ENCODE measurements around the gene NHLRC1.

NHLRC1 gene

GRCh38 chr6:18117136-18117535, 5.3 kb downstream of the NHLRC1 start:
- H3K4me3 ChIP-seq (ENCODE audit: low read depth, low read length): no peak overlapping the region

GRCh38 chr6:18115356-18115755, 7.1 kb downstream of the NHLRC1 start:
- TF ChIP-seq, protein P1, sequence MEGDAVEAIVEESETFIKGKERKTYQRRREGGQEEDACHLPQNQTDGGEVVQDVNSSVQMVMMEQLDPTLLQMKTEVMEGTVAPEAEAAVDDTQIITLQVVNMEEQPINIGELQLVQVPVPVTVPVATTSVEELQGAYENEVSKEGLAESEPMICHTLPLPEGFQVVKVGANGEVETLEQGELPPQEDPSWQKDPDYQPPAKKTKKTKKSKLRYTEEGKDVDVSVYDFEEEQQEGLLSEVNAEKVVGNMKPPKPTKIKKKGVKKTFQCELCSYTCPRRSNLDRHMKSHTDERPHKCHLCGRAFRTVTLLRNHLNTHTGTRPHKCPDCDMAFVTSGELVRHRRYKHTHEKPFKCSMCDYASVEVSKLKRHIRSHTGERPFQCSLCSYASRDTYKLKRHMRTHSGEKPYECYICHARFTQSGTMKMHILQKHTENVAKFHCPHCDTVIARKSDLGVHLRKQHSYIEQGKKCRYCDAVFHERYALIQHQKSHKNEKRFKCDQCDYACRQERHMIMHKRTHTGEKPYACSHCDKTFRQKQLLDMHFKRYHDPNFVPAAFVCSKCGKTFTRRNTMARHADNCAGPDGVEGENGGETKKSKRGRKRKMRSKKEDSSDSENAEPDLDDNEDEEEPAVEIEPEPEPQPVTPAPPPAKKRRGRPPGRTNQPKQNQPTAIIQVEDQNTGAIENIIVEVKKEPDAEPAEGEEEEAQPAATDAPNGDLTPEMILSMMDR (IDR thresholded peaks at IDR 0.05; ENCODE audit: low read depth, low read length): no peak
- no peak overlapping the region for H3K4me3 ChIP-seq (ENCODE audit: low read depth, low read length)

More at GRCh38 chr6:18117136-18117535, 5.3 kb downstream of the NHLRC1 start:
- TF ChIP-seq, protein P1 (IDR thresholded peaks at IDR 0.05; ENCODE audit: low read depth, low read length): no peak

- TF ChIP-seq, protein P1 (IDR thresholded peaks at IDR 0.05; ENCODE audit: low read depth, low read length): no peak
- H3K4me3 ChIP-seq (ENCODE audit: low read depth, low read length): no peak overlapping the region
Measured at GRCh38 chr6:18110162-18110561, 12.3 kb downstream of the NHLRC1 start.

- TF ChIP-seq, protein P1 (IDR thresholded peaks at IDR 0.05; ENCODE audit: low read depth, low read length): no peak
- no peak overlapping the region for H3K4me3 ChIP-seq (ENCODE audit: low read depth, low read length)
Measured at GRCh38 chr6:18107061-18107460, 15.4 kb downstream of the NHLRC1 start.

GRCh38 chr6:18102783-18103509, 19.5 kb downstream of the NHLRC1 start:
- TF ChIP-seq, protein P1 (IDR thresholded peaks at IDR 0.05; ENCODE audit: low read depth, low read length): no peak
- no peak overlapping the region for H3K4me3 ChIP-seq (ENCODE audit: low read depth, low read length)

GRCh38 chr6:18101873-18102272, 20.6 kb downstream of the NHLRC1 start:
- no peak overlapping the region for H3K4me3 ChIP-seq (ENCODE audit: low read depth, low read length)
- TF ChIP-seq, protein P1 (IDR thresholded peaks at IDR 0.05; ENCODE audit: low read depth, low read length): no peak

- TF ChIP-seq, protein P1 (IDR thresholded peaks at IDR 0.05; ENCODE audit: low read depth, low read length): no peak
- H3K4me3 ChIP-seq (ENCODE audit: low read depth, low read length): no peak overlapping the region
Measured at GRCh38 chr6:18101271-18101670, 21.2 kb downstream of the NHLRC1 start.

Measured in WI38 (cell line).